Measurements from ENCODE around the gene RPL3. TPM values are rescaled to one million over a fixed set of nuclear protein-coding genes. Genes with fewer than 3 reads are reported as not detected.

Gene RPL3
- total and polyA plus RNA-seq, 4 donors, result 1,521 to 2,749 (median 1,961) TPM

DNA sequence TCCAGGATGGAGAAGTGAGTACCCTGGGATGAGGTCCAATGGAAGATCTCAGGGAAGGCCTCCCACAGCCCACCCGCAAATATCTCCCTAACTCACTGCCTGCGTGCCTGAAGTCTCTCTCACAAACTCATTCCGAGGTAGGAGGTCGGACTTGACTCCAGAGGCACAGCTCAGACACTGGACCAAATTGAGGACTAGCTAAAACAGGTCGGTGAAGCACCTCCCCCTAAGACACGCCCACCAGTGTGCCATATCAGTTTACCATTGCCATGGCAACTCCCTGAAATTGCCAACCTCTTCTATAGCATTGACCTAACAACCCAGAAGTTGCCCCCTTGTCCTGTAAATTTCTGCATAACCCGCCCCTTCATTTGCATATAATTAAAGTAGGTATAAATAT, 17.5 kb downstream of the RPL3 start:
- no peak overlapping the region for H3K4me3 ChIP-seq
- DNase-seq (no peak), ATAC-seq (ENCODE audit: insufficient read depth, low FRiP score) (no peak)
- 72 to 81% methylated on average over 7 of the region's 7 CpGs for WGBS, 2 donors
- H3K27ac ChIP-seq (ENCODE audit: low read depth in 1 of 2, low read length in 1 of 2), result no peak overlapping the region
- H3K9me3 ChIP-seq (ENCODE audit: control insufficient read depth in 4 of 4, insufficient read depth in 3 of 4, low read length in 3 of 4), result no peaks in the 10 kb centered on the region
- peaks cover 0 to 22% (median 5%) of the 10 kb centered on the region in 5 donors for H3K4me1 ChIP-seq (ENCODE audit: control insufficient read depth in 5 of 5, insufficient read depth in 5 of 5, low read length in 5 of 5)
- TF ChIP-seq, protein P1, sequence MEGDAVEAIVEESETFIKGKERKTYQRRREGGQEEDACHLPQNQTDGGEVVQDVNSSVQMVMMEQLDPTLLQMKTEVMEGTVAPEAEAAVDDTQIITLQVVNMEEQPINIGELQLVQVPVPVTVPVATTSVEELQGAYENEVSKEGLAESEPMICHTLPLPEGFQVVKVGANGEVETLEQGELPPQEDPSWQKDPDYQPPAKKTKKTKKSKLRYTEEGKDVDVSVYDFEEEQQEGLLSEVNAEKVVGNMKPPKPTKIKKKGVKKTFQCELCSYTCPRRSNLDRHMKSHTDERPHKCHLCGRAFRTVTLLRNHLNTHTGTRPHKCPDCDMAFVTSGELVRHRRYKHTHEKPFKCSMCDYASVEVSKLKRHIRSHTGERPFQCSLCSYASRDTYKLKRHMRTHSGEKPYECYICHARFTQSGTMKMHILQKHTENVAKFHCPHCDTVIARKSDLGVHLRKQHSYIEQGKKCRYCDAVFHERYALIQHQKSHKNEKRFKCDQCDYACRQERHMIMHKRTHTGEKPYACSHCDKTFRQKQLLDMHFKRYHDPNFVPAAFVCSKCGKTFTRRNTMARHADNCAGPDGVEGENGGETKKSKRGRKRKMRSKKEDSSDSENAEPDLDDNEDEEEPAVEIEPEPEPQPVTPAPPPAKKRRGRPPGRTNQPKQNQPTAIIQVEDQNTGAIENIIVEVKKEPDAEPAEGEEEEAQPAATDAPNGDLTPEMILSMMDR (IDR thresholded peaks at IDR 0.05; ENCODE audit: control extremely low read depth, extremely low read depth), result no peak
- H3K36me3 ChIP-seq (ENCODE audit: control insufficient read depth in 4 of 4, insufficient read depth in 4 of 4, low read length in 4 of 4), result no peaks in the 10 kb centered on the region
- H3K9ac ChIP-seq (ENCODE audit: insufficient read depth in 1 of 2, low read length in 2 of 2), result no peak overlapping the region
- no peaks in the 10 kb centered on the region for H3K27me3 ChIP-seq (ENCODE audit: control insufficient read depth in 3 of 3, insufficient read depth in 3 of 3, low read length in 2 of 3)

DNA sequence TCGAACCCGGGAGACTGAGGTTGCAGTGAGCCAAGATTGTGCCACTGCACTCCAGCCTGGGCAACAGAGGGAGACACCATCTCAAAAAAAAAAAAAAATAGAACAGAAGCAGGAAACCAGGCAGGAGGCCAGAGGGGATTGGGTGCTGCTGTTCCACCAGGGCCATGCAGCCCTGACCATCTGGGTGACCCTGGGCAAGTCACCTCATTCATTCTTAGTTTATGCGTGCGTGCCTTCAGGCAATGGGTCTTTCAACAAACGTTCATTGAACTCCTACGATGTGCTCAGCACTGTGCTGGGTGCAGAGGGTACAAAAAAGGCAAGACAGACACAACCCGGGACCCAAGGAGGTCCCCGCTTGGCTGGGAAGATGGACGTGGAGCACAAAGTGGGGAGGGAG, 18.3 kb downstream of the RPL3 start:
- H3K4me3 ChIP-seq, result no peak overlapping the region
- no peaks in the 10 kb centered on the region for H3K36me3 ChIP-seq (ENCODE audit: control insufficient read depth in 4 of 4, insufficient read depth in 4 of 4, low read length in 4 of 4)
- WGBS, 2 donors, result 83 to 90% methylated on average over 9 of the region's 9 CpGs
- H3K9me3 ChIP-seq (ENCODE audit: control insufficient read depth in 4 of 4, insufficient read depth in 3 of 4, low read length in 3 of 4), result no peaks in the 10 kb centered on the region
- DNase-seq, result no peak
- no peaks in the 10 kb centered on the region for H3K27me3 ChIP-seq (ENCODE audit: control insufficient read depth in 3 of 3, insufficient read depth in 3 of 3, low read length in 2 of 3)
- peaks cover 0 to 24% (median 5%) of the 10 kb centered on the region in 5 donors for H3K4me1 ChIP-seq (ENCODE audit: control insufficient read depth in 5 of 5, insufficient read depth in 5 of 5, low read length in 5 of 5)
- no peak overlapping the region for H3K9ac ChIP-seq (ENCODE audit: insufficient read depth in 1 of 2, low read length in 2 of 2)
- TF ChIP-seq, protein P1 (IDR thresholded peaks at IDR 0.05; ENCODE audit: control extremely low read depth, extremely low read depth), result no peak
- no peak overlapping the region for H3K27ac ChIP-seq (ENCODE audit: low read depth in 1 of 2, low read length in 1 of 2)
- ATAC-seq (ENCODE audit: insufficient read depth, low FRiP score), result no peak

DNA sequence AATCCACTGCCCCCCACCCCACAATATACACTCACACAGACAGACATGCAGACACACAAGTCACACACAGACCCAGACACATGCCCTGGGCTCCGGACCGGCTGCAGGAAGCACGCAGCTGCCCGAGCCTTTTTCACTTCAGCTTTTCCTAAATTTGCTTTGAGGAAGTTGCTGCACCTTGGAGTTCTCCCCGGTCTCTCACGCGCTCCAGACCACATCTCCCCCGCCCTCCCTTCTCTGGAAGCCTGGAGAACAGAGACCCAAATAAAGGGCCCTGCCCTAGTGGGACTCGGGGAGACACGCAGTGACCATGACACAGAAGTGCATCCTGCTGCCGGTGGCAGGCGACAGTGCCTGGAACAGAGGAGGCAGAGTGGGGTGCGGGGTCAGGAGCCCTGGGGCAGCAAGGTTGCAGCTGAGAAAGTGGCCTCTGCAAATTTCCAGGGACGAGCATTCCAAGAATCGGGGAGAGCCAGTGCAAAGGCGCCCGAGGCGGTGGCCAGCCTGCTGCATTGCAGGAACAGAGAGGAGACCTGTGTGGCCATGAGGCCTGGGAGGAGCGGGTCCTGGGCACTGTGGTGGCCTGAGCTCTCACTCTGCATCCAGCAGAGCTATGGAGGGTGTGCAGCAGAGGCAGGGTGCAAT, 19.1 kb downstream of the RPL3 start:
- no peak for DNase-seq
- H3K4me1 ChIP-seq (ENCODE audit: control insufficient read depth in 5 of 5, insufficient read depth in 5 of 5, low read length in 5 of 5), result peaks cover 0 to 24% (median 5%) of the 10 kb centered on the region in 5 donors
- H3K4me3 ChIP-seq, result no peak overlapping the region
- H3K9me3 ChIP-seq (ENCODE audit: control insufficient read depth in 4 of 4, insufficient read depth in 3 of 4, low read length in 3 of 4), result no peaks in the 10 kb centered on the region
- 14 to 23% methylated on average over 19 of the region's 19 CpGs for WGBS, 2 donors
- H3K27ac ChIP-seq (ENCODE audit: low read depth in 1 of 2, low read length in 1 of 2), result peak overlapping the region; percentile 25 to 76
- no peak overlapping the region for H3K9ac ChIP-seq (ENCODE audit: insufficient read depth in 1 of 2, low read length in 2 of 2)
- no peaks in the 10 kb centered on the region for H3K27me3 ChIP-seq (ENCODE audit: control insufficient read depth in 3 of 3, insufficient read depth in 3 of 3, low read length in 2 of 3)
- TF ChIP-seq, protein P1 (IDR thresholded peaks at IDR 0.05; ENCODE audit: control extremely low read depth, extremely low read depth), result no peak
- H3K36me3 ChIP-seq (ENCODE audit: control insufficient read depth in 4 of 4, insufficient read depth in 4 of 4, low read length in 4 of 4), result no peaks in the 10 kb centered on the region
- ATAC-seq (ENCODE audit: insufficient read depth, low FRiP score), result no peak

DNA sequence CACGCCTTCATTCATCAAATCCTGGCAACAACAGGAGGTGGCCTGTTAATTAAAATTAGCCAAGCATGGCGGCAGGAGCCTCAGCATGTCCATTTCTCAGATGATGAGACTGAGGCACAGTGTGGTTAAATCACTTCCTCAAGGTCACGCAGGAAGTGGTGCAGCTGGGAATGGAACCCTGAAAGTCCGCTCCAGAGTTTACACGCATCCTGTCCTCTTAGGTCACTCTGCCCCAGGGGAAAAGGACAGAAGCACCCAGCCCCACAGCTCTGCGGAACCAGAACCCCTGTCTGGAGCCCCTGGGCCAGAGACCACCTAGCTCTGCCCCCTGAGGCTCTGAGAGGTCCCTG, 19.6 kb downstream of the RPL3 start:
- no peaks in the 10 kb centered on the region for H3K36me3 ChIP-seq (ENCODE audit: control insufficient read depth in 4 of 4, insufficient read depth in 4 of 4, low read length in 4 of 4)
- TF ChIP-seq, protein P1 (IDR thresholded peaks at IDR 0.05; ENCODE audit: control extremely low read depth, extremely low read depth), result no peak
- no peaks in the 10 kb centered on the region for H3K9me3 ChIP-seq (ENCODE audit: control insufficient read depth in 4 of 4, insufficient read depth in 3 of 4, low read length in 3 of 4)
- peak overlapping the region; percentile 25 to 76 for H3K27ac ChIP-seq (ENCODE audit: low read depth in 1 of 2, low read length in 1 of 2)
- H3K4me1 ChIP-seq (ENCODE audit: control insufficient read depth in 5 of 5, insufficient read depth in 5 of 5, low read length in 5 of 5), result peaks cover 0 to 24% (median 5%) of the 10 kb centered on the region in 5 donors
- no peak overlapping the region for H3K4me3 ChIP-seq
- no peak for ATAC-seq (ENCODE audit: insufficient read depth, low FRiP score)
- no peak overlapping the region for H3K9ac ChIP-seq (ENCODE audit: insufficient read depth in 1 of 2, low read length in 2 of 2)
- 29 to 47% methylated on average over 6 of the region's 6 CpGs for WGBS, 2 donors
- H3K27me3 ChIP-seq (ENCODE audit: control insufficient read depth in 3 of 3, insufficient read depth in 3 of 3, low read length in 2 of 3), result no peaks in the 10 kb centered on the region
- no peak for DNase-seq

Measured in lung (tissue), 12 donors.